Dermis blood vessel endothelial cell (primary cell): ENCODE data around the gene SPATA12. TPM values are rescaled to one million over a fixed set of nuclear protein-coding genes. Genes with fewer than 3 reads are reported as not detected.
"Not testable (repeated sequence)": the region's sequence is repeated elsewhere in the genome, so short reads cannot be mapped to it uniquely, and the experiment has no call there.

Source experiments
- DNase-seq: peaks from one replicate; pipeline ENCODE4 v3.0.0; 2010
- total RNA-seq: library from RNA; depleted of rRNA; stranded (reverse); fragments of >200 nt; gene quantifications from 2 replicates; pipeline ENCODE4 v1.2.3, GENCODE V29; 2014

Gene SPATA12
- total RNA-seq, 1 donor from 2014 or later, result 0.17 TPM

DNA sequence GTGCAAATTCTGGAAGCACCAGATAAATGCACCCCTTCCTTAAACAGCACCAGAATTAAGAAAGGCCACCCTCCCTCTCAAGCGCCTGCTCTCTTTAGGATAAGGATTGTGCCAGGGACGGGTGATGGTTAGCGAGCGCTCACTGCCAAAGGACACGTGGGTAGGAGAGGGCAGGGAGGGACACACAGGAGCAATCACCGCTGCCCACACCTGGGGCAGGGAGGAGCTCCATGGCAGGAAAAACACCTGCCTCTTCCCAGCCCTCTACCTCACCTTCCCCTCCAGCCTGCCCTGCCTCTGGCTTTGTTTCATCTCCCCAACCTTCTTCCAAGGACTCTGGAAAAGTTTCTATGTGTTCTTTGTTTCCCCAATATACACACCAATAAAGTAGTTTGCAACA is 7.3 kb upstream of the SPATA12 start:
- DNase-seq, result no peak

GRCh38 chr3:57057351-57057750 is 3.1 kb upstream of the SPATA12 start:
- no peak for DNase-seq

GRCh38 chr3:57059411-57059810 is 1.1 kb upstream of the SPATA12 start:
- no peak for DNase-seq

DNA sequence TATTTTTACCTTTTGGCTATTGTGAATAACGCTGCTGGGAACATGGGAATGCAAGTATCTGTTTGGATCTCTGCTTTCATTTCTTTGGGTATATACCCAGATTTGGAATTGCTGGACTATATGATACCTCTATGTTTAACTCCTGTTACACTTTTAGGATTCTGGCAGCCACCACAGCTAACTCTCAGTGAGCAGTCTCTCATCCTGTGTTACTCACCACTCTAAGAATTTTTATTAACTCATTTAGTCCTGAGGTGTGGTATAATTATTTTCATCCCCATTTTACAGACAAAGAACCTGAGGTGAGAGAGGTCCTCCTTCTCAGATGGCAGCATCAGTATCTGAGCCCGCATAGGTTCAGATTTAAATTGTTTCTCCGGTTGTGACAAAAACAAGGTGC is 1.1 kb downstream of the SPATA12 start:
- DNase-seq, result no peak

GRCh38 chr3:57062101-57062631 is 1.7 kb downstream of the SPATA12 start:
- peak; percentile 43 for DNase-seq

DNA sequence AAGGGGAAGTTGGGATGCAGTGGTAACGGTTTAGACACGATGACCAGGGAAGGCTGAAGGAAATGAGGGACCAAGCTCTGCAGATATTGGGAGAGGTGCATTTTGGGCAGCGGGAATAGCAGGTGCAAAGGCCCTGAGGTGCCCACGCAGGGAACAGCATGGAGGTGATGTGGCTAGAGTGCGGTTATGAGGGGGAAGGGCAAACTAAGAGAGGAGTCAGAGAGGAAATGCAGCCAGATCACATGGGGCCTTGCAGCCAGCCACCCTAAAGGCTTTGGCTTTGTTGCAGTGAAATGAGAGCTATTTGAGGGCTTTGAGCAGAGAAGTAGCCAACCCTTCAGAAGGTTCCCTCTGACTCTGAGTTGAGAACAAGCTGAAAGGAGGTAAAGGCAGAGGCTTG is 2.6 kb downstream of the SPATA12 start:
- DNase-seq, result no peak

GRCh38 chr3:57064001-57064400 is 3.5 kb downstream of the SPATA12 start:
- DNase-seq, result no peak

DNA sequence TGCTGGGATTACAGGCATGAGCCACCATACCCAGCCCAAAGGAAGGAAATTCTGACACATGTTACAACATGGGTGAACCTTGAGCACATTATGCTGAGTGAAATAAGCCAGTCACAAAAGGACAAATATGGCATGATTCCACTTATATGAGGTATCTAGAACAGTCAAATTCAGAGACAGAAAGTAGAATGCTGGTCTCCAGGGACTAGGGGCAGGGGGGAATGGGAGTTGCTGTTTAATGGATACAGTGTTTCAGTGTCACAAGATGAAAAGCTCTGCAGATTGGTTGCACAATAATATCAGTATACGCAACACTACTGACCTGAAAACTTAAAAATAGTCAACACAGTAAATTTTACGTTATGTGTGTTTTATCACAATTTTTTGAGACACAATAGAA is 4.1 kb downstream of the SPATA12 start:
- DNase-seq, result no peak

DNA sequence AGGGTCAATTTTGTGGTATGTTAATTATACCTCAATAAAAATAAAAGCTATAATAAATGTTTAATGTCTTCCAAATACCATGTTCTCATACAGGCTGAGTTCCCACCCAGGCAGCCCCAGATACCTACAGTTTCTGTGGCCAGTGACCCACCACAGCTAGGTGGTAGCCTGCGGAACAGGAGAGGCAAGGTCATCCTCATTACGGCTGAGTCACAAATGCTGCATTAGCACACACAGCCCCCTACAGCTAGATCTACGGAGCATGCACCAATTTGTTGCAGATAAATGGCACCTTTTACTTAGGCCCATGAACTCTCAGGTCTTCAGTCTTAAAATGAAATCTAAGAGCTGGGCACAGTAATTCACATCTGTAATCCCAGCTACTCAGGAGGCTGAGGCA is 5.1 kb downstream of the SPATA12 start:
- DNase-seq, result no peak

DNA sequence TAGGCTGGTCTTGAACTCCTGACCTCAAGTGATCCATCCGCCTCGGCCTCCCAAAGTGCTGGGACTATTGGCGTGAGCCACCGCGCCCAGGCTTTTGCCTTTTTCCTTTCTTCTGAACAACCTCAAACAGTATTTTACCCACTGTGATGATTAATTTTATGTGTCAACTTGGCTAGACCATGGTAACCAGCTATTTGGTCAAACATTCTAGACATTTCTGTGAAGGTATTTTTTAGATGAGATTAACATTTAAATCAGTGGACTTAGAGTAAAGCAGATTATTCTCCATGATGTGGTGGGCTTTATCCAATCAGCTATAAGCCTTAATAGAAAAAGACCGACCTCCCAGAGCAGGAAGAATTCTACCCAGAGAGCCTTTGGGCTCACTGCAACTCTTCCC is 6.0 kb downstream of the SPATA12 start:
- DNase-seq, result no peak

DNA sequence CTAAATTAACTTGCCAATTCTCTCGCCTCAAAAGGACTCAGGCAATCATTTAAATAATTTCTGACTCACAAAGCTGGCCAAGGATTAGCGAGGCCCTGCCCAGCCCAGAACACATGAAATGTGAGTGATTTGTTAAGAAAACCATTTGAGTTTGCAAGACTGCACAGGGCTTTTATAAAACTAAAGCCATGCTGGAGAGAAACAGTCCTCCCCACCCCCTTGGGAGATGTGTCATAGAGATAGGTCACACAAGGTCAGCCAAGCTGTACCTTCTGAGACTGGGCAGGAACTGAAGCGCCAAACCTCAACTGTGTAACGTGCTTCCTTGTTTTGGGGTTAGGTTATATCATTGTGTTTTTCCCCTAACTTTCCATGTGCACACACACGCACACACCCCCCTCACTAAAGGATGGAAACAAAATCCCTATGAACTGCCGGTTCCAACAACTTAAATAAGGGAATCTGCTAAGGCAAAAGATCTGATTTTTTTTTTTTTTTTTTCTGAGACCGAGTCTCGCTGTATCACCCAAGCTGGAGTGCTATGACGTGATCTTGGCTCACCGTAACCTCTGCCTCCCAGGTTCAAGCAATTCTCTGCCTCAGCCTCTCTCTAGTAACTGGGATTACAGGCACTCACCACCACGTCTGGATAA is 8.1 kb downstream of the SPATA12 start:
- peak; percentile 73 for DNase-seq

DNA sequence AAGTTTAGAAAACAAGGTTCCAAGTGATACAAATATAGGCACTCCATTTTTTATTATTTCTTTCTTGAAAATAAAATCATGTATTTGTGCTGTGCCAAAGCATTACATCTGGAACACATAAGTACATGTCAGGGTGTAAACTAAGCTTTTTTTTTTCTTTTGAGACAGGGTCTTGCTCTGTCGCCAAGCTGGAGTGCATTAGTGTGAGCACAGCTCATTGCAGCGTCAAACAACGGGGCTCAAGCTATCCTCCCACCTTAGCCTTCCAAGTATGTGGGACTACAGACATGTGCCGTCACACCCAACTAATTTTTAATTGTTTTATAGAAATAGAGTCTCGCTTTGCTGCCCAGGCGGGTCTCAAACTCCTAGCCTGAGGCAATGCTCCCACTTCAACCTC is 9.0 kb downstream of the SPATA12 start:
- DNase-seq, result no peak

- no peak for DNase-seq
These were observed 13.2 kb downstream of the SPATA12 start for GRCh38 chr3:57073628-57074027.

DNA sequence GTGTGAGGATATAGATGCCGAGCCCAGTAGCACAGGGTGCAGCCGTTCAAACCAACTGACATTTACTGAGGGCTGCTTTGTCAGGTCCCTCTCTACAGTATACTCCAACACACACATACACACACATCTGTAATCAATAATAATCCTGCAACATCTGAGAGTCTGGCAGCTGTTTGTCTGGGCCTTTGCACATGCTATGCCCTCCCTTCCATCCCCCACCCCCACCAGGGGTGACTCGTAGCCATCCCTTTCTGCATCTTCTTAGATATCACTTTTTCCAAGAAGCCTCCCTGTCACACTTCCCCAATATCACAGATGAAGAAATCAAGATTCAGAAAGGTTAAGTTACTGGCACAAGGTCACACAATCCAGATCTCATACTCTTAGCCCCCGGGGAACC is 13.7 kb downstream of the SPATA12 start:
- DNase-seq, result no peak

DNA sequence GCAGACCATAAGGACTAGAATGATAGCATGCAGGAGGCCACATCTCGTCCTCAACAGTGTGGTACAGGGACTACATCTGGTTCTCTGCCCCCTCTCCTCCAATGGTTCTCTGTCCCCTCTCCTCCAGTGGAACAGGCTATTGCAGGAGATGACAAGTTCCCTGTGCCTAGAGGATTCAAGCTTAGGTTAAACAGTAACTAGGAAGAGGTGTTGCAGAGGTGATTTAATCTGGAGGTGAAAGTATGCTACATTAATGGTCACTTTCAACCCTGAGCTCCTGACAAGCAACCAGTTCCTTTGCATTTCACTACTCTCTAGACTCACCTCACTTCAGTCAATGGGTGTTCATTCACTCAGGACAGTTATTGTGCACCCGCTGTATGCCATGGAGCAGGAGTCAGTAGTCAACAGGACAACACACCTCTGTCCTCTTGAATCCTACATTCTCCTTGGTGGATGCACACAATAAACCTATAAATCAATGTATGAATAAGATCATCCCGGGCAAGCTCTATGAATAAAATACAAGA is 16.0 kb downstream of the SPATA12 start:
- no peak for DNase-seq

- no peak for DNase-seq
These were observed 17.3 kb downstream of the SPATA12 start for GRCh38 chr3:57077630-57078343.

DNA sequence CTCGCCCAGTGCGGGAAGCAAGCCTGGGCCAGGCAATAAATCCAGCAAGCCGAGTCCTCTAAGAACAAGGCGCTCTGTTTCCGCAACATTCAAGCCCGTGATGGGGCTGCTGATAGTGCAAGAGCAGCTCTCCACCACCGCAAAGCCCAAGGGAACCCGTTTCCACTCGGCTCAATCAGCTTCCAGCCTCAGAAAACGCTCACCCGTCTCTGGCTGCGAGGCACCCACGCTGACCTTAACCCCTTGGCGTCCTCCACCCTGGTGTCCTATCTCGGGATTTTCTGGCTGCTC is 17.8 kb downstream of the SPATA12 start:
- peak; percentile 46 for DNase-seq

GRCh38 chr3:57078635-57079473 is 18.4 kb downstream of the SPATA12 start:
- DNase-seq, result no peak

DNA sequence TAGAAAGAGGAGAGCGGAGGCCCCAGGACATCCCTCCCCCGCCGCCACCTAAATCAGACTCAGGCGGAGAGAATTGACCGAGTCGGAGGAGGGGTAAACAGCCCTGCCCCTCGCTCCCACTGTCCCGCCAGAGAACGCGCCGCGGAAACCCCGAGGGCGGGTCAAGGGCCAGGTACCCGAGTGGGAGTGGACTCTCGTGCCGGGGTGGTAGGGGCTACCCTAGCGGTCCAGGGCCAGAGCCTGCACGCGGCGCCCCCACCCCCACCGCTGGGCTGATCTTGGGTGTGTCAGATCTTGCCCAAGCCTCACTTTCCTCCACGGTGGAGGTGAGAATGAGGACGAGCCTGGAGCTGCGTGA is 19.0 kb downstream of the SPATA12 start:
- no peak for DNase-seq

GRCh38 chr3:57080171-57080570 is 19.7 kb downstream of the SPATA12 start:
- no peak for DNase-seq

GRCh38 chr3:57081173-57081572 is 20.7 kb downstream of the SPATA12 start:
- DNase-seq, result peak; percentile 66

DNA sequence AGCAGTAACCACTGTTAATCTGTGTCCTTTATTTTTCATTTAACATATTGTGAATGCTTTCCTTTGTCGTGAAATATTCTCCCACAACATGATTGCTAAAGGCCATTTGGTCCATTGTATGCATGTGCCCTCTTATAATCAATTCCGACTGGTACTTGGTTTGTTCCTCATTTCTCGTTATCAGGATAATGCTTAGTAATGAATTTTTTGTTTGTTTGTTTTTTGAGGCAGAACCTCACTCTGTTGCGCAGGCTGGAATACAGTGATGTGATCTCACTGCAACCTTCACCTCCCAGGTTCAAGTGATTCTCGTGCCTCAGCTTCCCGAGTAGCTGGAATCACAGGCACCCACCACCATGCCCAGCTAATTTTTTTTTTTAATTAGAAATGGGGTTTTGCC is 22.0 kb downstream of the SPATA12 start:
- DNase-seq, result no peak

- not testable (repeated sequence) for DNase-seq
These were observed 23.0 kb downstream of the SPATA12 start for GRCh38 chr3:57083266-57083995.
